ENCODE results near the gene DDIT3. TPM values are rescaled to one million over a fixed set of nuclear protein-coding genes. Genes with fewer than 3 reads are reported as not detected.

Gene DDIT3
- total RNA-seq, 1 experiment from 2014 or later: 7.1 TPM

DNA sequence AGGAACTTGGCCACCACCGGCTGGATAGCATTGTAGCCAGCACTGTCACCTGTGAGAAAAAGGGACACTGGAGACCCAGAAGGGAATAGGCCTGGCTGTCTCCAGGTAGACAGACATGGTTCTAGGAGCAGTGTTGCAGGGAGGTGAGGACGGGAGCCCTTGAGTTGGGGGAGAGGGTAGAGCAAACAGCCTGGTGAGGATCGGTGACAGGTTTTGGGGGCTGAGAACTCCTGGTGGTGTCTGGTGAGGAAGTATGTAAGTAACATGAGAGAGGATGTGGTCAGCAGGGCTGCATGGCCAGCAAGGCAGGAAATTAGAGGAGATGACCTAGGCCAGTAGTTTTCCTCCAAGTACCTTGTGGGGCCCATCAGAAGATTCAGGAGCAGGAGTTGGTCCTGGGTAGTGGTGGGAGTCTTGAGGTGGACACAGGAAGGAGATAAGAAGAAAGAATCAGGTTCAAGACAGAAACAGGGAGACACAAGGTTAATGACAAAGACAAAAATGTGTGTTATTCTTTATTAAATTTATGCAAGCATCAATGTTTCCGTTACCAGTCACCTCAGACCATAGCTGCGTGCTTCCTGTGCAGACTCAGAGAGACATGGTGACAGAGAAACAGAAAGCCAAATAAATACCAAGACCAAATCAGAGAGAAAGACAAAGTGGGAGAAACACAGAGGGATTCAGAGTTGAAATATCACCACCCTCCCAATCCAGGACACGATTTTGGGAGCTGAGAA is 40.8 kb downstream of the DDIT3 start, which contains the start of gene ARHGAP9:
TSS of gene ARHGAP9 (minus strand) at position 491 of the 740 bp plus-strand sequence. CDS start at position 31, 460 bp downstream.
- Histone ChIP-seq H3K27me3 (ENCODE audit: control insufficient read depth, insufficient read depth, low read length) (peaks cover 28% of the 10 kb centered on the region), H3K36me3 (replicated peaks; ENCODE audit: control insufficient read depth, insufficient read depth, low read length) (no peaks in the 10 kb centered on the region), H3K4me3 (ENCODE audit: insufficient read depth, low read depth, low read length) (no peak within 1 kb of the TSS)
- no peak for DNase-seq

GRCh38 chr12:57479043-57479375 is 41.3 kb downstream of the DDIT3 start:
- Histone ChIP-seq H3K4me3 (ENCODE audit: insufficient read depth, low read depth, low read length) (no peak overlapping the region), H3K27me3 (ENCODE audit: control insufficient read depth, insufficient read depth, low read length) (peaks cover 33% of the 10 kb centered on the region), H3K36me3 (replicated peaks; ENCODE audit: control insufficient read depth, insufficient read depth, low read length) (no peaks in the 10 kb centered on the region)
- DNase-seq: no peak

- Histone ChIP-seq H3K4me3 (ENCODE audit: insufficient read depth, low read depth, low read length) (no peak overlapping the region), H3K27me3 (ENCODE audit: control insufficient read depth, insufficient read depth, low read length) (peaks cover 41% of the 10 kb centered on the region), H3K36me3 (replicated peaks; ENCODE audit: control insufficient read depth, insufficient read depth, low read length) (no peaks in the 10 kb centered on the region)
- DNase-seq: no peak
These were observed 42.3 kb downstream of the DDIT3 start for GRCh38 chr12:57477710-57478681.

DNA sequence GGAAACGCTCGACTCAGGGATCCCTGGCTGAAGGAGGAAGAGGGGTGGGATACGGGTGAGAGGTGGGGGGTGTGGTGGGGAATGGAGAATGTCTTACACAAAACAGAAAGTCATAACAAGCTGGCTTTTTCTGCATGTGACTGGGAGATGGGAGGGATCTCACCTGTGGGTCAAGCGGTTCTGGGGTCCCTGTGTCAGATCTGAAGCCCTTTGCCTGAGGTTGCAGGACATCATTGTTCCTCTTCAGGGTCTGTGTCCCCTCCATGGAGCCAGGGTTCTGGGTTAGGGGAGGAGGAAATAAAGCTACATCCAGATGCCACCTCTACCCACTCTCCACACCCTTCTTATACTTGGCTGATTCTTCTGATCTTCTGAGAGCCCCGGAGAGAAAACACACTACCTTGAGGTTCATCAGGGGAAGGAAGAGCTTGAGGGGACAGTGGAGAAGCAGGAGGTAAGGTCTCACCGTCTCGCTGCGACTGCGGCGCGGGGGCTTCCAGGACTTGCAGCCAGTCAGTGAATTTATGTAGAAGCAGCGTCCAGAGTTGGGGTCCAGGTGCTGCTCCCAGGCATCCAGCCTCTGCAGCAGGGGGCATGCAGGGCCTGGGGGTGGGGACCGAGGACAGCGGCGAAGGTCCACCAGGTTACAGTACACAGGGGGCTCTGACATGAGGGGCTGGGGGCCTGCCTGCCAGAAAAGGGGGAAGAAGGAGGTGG is 43.2 kb downstream of the DDIT3 start:
- no peak for DNase-seq
- no peak overlapping the region for H3K4me3 ChIP-seq (ENCODE audit: insufficient read depth, low read depth, low read length)
- no peaks in the 10 kb centered on the region for H3K36me3 ChIP-seq (replicated peaks; ENCODE audit: control insufficient read depth, insufficient read depth, low read length)
- peaks cover 48% of the 10 kb centered on the region for H3K27me3 ChIP-seq (ENCODE audit: control insufficient read depth, insufficient read depth, low read length)

- Histone ChIP-seq H3K27me3 (ENCODE audit: control insufficient read depth, insufficient read depth, low read length) (peaks cover 49% of the 10 kb centered on the region), H3K4me3 (ENCODE audit: insufficient read depth, low read depth, low read length) (peak overlapping the region; percentile 43), H3K36me3 (replicated peaks; ENCODE audit: control insufficient read depth, insufficient read depth, low read length) (no peaks in the 10 kb centered on the region)
These were observed 43.9 kb downstream of the DDIT3 start for GRCh38 chr12:57476162-57476992.

DNA sequence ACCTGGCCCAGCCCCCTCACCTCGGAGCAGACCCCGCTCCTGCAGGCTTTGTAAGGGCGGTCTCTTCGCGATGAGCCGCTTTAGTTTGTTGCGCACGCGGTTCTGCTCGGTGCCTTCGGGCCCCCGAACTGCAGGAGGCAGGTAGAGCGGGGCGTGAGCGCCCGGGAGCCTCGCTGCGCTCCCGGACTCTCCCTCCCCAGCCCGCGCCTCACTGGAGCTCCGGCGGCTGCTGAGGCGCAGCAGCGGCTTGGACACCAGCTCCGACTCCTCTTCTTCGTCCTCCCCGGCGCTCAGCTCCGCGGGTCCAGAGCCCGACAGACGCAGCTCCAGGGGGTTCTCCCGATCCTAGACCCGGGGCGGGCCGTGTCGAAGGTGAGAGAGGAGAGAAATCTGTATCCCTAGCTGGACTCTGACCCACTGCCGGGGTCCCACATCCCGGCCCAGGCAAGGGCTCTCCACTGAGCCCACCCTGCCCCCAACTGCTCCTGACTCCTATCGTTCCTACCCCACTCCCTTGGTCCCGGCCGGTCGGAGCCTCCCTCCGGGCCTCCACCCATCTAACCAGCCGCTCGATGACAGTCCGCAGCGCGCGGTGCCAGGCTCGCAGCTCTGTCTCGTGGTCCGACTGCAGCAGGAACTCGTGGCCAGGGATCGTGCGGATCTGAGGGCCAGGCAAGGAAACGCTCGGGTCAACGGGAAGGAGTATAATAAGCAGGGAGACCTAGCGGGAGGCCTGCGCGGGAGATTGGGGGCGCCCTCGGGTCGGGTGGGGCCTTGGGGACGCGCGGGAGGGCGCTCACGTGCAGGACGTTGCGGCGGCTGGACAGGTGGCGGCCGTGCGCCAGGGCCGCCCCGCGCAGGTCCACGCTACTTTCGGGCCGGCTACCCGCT is 44.8 kb downstream of the DDIT3 start:
- peaks cover 49% of the 10 kb centered on the region for H3K27me3 ChIP-seq (ENCODE audit: control insufficient read depth, insufficient read depth, low read length)

More at GRCh38 chr12:57476162-57476992, 43.9 kb downstream of the DDIT3 start:
- no peak for DNase-seq

GRCh38 chr12:57474862-57475261 is 45.5 kb downstream of the DDIT3 start:
- Histone ChIP-seq H3K36me3 (replicated peaks; ENCODE audit: control insufficient read depth, insufficient read depth, low read length) (peaks cover 2% of the 10 kb centered on the region), H3K27me3 (ENCODE audit: control insufficient read depth, insufficient read depth, low read length) (peaks cover 49% of the 10 kb centered on the region), H3K4me3 (ENCODE audit: insufficient read depth, low read depth, low read length) (peak overlapping the region; percentile 43; the same call in 1 of the 2 replicates)
- peak; percentile 54 for DNase-seq

More for the DNA sequence above, 44.8 kb downstream of the DDIT3 start:
- peak overlapping the region; percentile 43 for H3K4me3 ChIP-seq (ENCODE audit: insufficient read depth, low read depth, low read length)
- H3K36me3 ChIP-seq (replicated peaks; ENCODE audit: control insufficient read depth, insufficient read depth, low read length): no peaks in the 10 kb centered on the region
- peak; percentile 86 for DNase-seq

DNA sequence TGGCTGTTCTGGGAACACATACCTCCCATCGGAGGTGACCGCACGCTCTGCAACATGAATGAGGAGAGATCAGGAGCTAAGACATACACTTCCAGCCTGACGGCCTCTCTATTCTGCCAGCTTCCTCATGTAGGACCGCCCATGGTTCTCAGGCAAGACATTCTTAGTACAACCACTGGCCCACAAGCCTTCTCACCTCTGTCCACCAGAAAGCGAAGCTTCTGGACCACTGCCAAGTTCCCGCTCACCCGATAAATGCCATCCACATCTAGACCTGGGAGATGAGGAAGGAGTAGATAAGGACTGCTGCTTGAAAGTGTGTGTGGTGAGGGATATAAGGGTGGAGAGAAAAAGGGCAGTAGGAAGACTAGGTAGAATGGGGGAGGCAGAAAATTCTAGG is 45.9 kb downstream of the DDIT3 start:
- peaks cover 2% of the 10 kb centered on the region for H3K36me3 ChIP-seq (replicated peaks; ENCODE audit: control insufficient read depth, insufficient read depth, low read length)
- DNase-seq: no peak
- H3K27me3 ChIP-seq (ENCODE audit: control insufficient read depth, insufficient read depth, low read length): peaks cover 49% of the 10 kb centered on the region
- no peak overlapping the region for H3K4me3 ChIP-seq (ENCODE audit: insufficient read depth, low read depth, low read length)

GRCh38 chr12:57473886-57474285 is 46.4 kb downstream of the DDIT3 start:
- Histone ChIP-seq H3K4me3 (ENCODE audit: insufficient read depth, low read depth, low read length) (no peak overlapping the region), H3K27me3 (ENCODE audit: control insufficient read depth, insufficient read depth, low read length) (peaks cover 49% of the 10 kb centered on the region), H3K36me3 (replicated peaks; ENCODE audit: control insufficient read depth, insufficient read depth, low read length) (peaks cover 2% of the 10 kb centered on the region)
- DNase-seq: no peak

GRCh38 chr12:57473392-57473791 is 46.9 kb downstream of the DDIT3 start:
- peak; percentile 13 for DNase-seq
- Histone ChIP-seq H3K4me3 (ENCODE audit: insufficient read depth, low read depth, low read length) (no peak overlapping the region), H3K27me3 (ENCODE audit: control insufficient read depth, insufficient read depth, low read length) (peaks cover 49% of the 10 kb centered on the region), H3K36me3 (replicated peaks; ENCODE audit: control insufficient read depth, insufficient read depth, low read length) (peaks cover 2% of the 10 kb centered on the region)

- H3K27me3 ChIP-seq (ENCODE audit: control insufficient read depth, insufficient read depth, low read length): peaks cover 49% of the 10 kb centered on the region
- H3K36me3 ChIP-seq (replicated peaks; ENCODE audit: control insufficient read depth, insufficient read depth, low read length): peaks cover 2% of the 10 kb centered on the region
- DNase-seq: no peak
- H3K4me3 ChIP-seq (ENCODE audit: insufficient read depth, low read depth, low read length): no peak overlapping the region
These were observed 47.9 kb downstream of the DDIT3 start for GRCh38 chr12:57472391-57472790.

- Histone ChIP-seq H3K36me3 (replicated peaks; ENCODE audit: control insufficient read depth, insufficient read depth, low read length) (peaks cover 2% of the 10 kb centered on the region), H3K4me3 (ENCODE audit: insufficient read depth, low read depth, low read length) (no peak overlapping the region), H3K27me3 (ENCODE audit: control insufficient read depth, insufficient read depth, low read length) (peaks cover 42% of the 10 kb centered on the region)
- no peak for DNase-seq
These were observed 48.7 kb downstream of the DDIT3 start for GRCh38 chr12:57471661-57472060.

All from H7 (cell line).